Transverse colon (tissue), 4 donors: ENCODE data around the gene CD1D.

ENCODE experiments used
- CTCF ChIP-seq, 5 experiments: fragments of 200-600 bp in 3 of 5; fragments of 450-650 bp in 2 of 5; sonication (generic) in 3 of 5; IDR thresholded peaks; 1 replicate in 2 of 5; 2 replicates in 3 of 5; pipeline ENCODE4 v1.5.1; 2016 to 2017; ENCODE audit warnings: antibody characterized with exemption in 5 of 5, inconsistent platforms in 3 of 5, mild to moderate bottlenecking in 2 of 5, moderate library complexity in 1 of 5
- EP300 ChIP-seq: sonication (generic); formaldehyde crosslinking; IDR thresholded peaks from one replicate; pipeline ENCODE4 v1.6.1; 2017; ENCODE audit warnings: antibody characterized with exemption, low read depth
- POLR2A ChIP-seq: fragments of 450-650 bp; IDR thresholded peaks from one replicate; pipeline ENCODE4 v1.6.1; 2016; ENCODE audit warnings: antibody characterized with exemption, mild to moderate bottlenecking, moderate library complexity
- POLR2AphosphoS5 ChIP-seq, 3 donors: sonication (generic); formaldehyde crosslinking; IDR thresholded peaks; one replicate each; pipeline ENCODE4 v1.6.1; 2016; ENCODE audit warnings: antibody characterized with exemption in 3 of 3

GRCh38 chr1:158199849-158200248 lies 19.2 kb downstream of the CD1D start:
- TF ChIP-seq CTCF (IDR thresholded peaks at IDR 0.05), result no peak
- TF ChIP-seq EP300, result no peak
- TF ChIP-seq POLR2A, result no peak
- no peak for TF ChIP-seq POLR2AphosphoS5 (IDR thresholded peaks at IDR 0.05)
